ENCODE data around the gene VCP.

Gene VCP

GRCh38 chr9:35112257-35113020, 40.0 kb upstream of the VCP start:
- Histone ChIP-seq H3K4me2 (ENCODE audit: low read depth, low read length, poor library complexity, severe bottlenecking) (peak overlapping the region; percentile 81), H4K20me1 (ENCODE audit: low read depth, low read length) (no peaks in the 10 kb centered on the region), H3K4me3 (ENCODE audit: insufficient read depth, low read length, poor library complexity, severe bottlenecking) (no peak overlapping the region), H3K36me3 (ENCODE audit: low read length) (no peaks in the 10 kb centered on the region), H3K9me3 (ENCODE audit: insufficient read depth, low read length) (no peaks in the 10 kb centered on the region), H3K9me2 (replicated peaks; ENCODE audit: insufficient read depth, low read length) (no peaks in the 10 kb centered on the region), H3K27ac (ENCODE audit: low read depth, low read length) (no peak overlapping the region), H2AFZ (ENCODE audit: low read depth, low read length, severe bottlenecking) (peak overlapping the region; percentile 80), H3F3A (ENCODE audit: insufficient read depth) (peaks cover 11% of the 10 kb centered on the region), H3K9ac (ENCODE audit: low read length) (0 out of 2 replicates have a peak overlapping the region, but pooled peaks have one; percentile 6), H3K79me2 (ENCODE audit: insufficient read depth, low read length) (no peaks in the 10 kb centered on the region), H3K27me3 (ENCODE audit: low read length) (no peaks in the 10 kb centered on the region)
- TF ChIP-seq, protein P1, sequence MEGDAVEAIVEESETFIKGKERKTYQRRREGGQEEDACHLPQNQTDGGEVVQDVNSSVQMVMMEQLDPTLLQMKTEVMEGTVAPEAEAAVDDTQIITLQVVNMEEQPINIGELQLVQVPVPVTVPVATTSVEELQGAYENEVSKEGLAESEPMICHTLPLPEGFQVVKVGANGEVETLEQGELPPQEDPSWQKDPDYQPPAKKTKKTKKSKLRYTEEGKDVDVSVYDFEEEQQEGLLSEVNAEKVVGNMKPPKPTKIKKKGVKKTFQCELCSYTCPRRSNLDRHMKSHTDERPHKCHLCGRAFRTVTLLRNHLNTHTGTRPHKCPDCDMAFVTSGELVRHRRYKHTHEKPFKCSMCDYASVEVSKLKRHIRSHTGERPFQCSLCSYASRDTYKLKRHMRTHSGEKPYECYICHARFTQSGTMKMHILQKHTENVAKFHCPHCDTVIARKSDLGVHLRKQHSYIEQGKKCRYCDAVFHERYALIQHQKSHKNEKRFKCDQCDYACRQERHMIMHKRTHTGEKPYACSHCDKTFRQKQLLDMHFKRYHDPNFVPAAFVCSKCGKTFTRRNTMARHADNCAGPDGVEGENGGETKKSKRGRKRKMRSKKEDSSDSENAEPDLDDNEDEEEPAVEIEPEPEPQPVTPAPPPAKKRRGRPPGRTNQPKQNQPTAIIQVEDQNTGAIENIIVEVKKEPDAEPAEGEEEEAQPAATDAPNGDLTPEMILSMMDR (IDR thresholded peaks at IDR 0.05; ENCODE audit: insufficient read depth, low read length, poor library complexity, severe bottlenecking) = no peak
- TF ChIP-seq EZH2phosphoT487 (conservative IDR thresholded peaks at IDR 0.05; ENCODE audit: low read length) = no peak

DNA sequence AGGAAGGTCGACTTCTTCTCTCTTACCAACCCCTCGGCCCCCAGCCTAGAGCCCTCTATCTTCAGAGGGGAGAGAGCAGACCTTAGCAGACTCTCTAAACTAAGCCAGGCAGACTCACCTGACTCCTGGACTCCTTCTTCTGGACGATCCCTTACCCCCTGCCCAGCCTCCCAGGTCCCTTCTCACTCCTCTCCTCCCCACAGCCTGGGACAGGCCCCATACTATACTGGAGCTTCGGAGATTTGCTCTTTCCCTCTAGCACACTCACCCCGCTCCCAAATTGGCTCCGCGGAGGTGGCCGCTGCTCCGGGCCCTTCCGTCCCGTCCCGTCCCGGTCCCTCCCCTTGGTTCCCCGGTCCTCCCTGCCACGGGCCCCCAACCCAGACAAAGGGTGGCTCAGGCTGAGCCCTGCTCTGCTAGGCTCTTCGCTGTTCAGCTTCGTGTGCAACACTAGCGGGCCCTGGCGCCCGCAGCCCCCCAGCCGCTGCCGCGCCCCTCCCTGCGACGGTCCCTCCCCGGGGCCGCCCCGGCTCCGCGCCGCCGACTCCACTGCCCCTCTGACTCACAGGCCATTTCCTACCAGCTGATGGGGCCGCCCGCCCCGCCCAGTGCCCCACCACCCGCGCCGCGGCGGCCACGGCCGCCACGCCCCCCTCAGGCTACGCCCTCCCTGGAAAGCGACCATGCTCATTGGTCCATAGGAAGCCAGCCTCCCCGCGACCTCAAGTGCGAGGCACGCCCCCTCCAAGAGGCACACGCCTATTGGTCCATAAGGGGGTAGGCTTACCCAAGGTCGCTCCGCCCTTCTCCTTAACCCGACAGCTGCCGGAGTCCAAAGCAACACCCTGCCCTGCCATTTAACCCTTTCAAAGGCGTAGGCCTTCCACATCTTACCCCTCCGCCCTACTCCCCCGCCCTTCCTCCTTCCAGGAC, 38.8 kb upstream of the VCP start:
- Histone ChIP-seq H3K9me3 (ENCODE audit: insufficient read depth, low read length) (no peaks in the 10 kb centered on the region), H3K4me3 (ENCODE audit: insufficient read depth, low read length, poor library complexity, severe bottlenecking) (peak overlapping the region; percentile 59), H3F3A (ENCODE audit: insufficient read depth) (peaks cover 6% of the 10 kb centered on the region), H3K9me2 (replicated peaks; ENCODE audit: insufficient read depth, low read length) (no peaks in the 10 kb centered on the region), H4K20me1 (ENCODE audit: low read depth, low read length) (no peaks in the 10 kb centered on the region), H3K27ac (ENCODE audit: low read depth, low read length) (no peak overlapping the region), H3K79me2 (ENCODE audit: insufficient read depth, low read length) (no peaks in the 10 kb centered on the region), H3K9ac (ENCODE audit: low read length) (peak overlapping the region; percentile 56), H2AFZ (ENCODE audit: low read depth, low read length, severe bottlenecking) (peak overlapping the region; percentile 80), H3K4me2 (ENCODE audit: low read depth, low read length, poor library complexity, severe bottlenecking) (peak overlapping the region; percentile 81), H3K36me3 (ENCODE audit: low read length) (no peaks in the 10 kb centered on the region), H3K27me3 (ENCODE audit: low read length) (no peaks in the 10 kb centered on the region)
- TF ChIP-seq, protein P1 (IDR thresholded peaks at IDR 0.05; ENCODE audit: insufficient read depth, low read length, poor library complexity, severe bottlenecking) = no peak
- TF ChIP-seq EZH2phosphoT487 (conservative IDR thresholded peaks at IDR 0.05; ENCODE audit: low read length) = no peak

- no peaks in the 10 kb centered on the region for H4K20me1 ChIP-seq (ENCODE audit: low read depth, low read length)
- TF ChIP-seq, protein P1 (IDR thresholded peaks at IDR 0.05; ENCODE audit: insufficient read depth, low read length, poor library complexity, severe bottlenecking) = no peak
- no peak for TF ChIP-seq EZH2phosphoT487 (conservative IDR thresholded peaks at IDR 0.05; ENCODE audit: low read length)
- H3K9me3 ChIP-seq (ENCODE audit: insufficient read depth, low read length) = no peaks in the 10 kb centered on the region
- H2AFZ ChIP-seq (ENCODE audit: low read depth, low read length, severe bottlenecking) = no peak overlapping the region
- no peaks in the 10 kb centered on the region for H3K27me3 ChIP-seq (ENCODE audit: low read length)
- H3K9ac ChIP-seq (ENCODE audit: low read length) = no peak overlapping the region
- H3F3A ChIP-seq (ENCODE audit: insufficient read depth) = no peaks in the 10 kb centered on the region
- no peaks in the 10 kb centered on the region for H3K9me2 ChIP-seq (replicated peaks; ENCODE audit: insufficient read depth, low read length)
- H3K79me2 ChIP-seq (ENCODE audit: insufficient read depth, low read length) = no peaks in the 10 kb centered on the region
- no peak overlapping the region for H3K4me3 ChIP-seq (ENCODE audit: insufficient read depth, low read length, poor library complexity, severe bottlenecking)
- H3K36me3 ChIP-seq (ENCODE audit: low read length) = no peaks in the 10 kb centered on the region
- H3K27ac ChIP-seq (ENCODE audit: low read depth, low read length) = no peak overlapping the region
- H3K4me2 ChIP-seq (ENCODE audit: low read depth, low read length, poor library complexity, severe bottlenecking) = no peak overlapping the region
These were observed 37.9 kb upstream of the VCP start for GRCh38 chr9:35110327-35110761.
